ENCODE data around the gene TECPR2.

TECPR2 gene

DNA sequence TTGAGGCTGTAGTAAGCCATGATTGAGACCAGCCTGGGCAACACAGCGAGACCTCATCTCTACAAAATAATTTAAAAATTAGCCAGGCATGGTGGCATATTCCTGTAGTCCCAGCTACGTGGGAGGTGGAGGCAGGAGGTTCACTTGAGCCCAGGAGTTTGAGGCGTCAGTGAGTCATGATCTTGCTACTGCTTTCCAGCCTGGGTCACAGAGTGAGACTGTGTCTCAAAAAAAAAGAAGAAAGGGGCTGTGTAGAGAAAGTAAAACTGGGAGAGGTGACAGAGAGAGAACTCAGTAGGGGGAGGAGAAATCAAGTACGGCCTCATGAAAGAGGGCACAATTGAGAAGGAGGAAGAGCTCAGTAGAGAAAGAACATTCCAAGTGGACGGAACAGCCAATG, 12.4 kb downstream of the TECPR2 start:
- DNase-seq, result no peak

DNA sequence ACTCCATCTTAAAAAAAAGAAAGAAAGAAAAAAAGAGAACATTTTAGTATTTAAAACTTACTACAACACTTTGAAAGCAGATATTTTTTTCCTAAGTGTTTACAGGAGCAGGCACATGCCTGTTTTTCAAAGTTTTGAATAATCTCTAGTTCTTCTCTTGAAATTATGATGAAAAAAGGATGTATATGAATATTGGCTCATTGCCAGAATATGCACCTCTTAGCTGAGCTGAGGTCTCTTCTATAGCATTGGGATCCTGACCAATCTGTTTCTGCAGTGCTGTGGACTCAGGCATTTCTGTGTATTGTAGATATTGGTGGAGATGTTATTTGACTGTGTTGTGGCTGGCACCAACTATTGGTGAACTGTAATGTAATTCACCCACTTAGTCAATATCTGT, 15.0 kb downstream of the TECPR2 start:
- DNase-seq, result no peak

DNA sequence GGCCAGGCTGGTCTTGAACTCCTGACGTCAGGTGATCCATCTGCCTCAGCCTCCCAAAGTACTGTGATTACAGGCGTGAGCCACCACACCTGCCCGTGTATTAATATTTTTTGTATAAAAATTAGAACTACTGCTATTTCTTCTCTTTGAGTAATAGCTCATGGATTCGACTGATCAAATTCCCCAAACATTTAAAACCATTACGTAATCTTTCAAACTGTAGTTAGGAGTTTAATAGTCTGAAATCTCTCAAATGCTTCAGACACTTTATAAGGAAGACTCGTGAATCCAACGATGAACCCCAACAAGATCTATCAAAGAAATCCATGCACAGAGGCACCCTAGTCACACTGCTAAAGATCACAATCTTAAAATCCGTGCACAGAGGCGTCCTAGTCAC, 16.1 kb downstream of the TECPR2 start:
- DNase-seq, result no peak

DNA sequence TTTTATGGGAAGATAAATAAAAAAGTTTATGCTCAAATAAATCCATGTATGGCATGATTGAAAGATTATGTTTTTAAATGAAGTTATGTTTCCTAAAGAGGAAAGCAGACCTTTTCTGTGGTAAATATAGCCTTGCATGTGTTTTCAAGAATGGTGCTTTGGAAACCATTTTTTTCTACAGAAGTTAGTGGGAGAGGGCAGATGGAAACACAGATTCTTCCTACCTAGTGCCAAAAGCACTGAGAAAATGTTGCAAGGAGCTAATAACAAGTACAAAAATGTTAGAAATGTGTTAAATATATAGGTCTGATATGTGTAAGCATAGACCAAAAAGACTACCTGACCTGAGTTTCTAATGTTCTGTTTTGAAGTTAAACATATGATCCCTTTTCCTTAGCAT, 24.3 kb downstream of the TECPR2 start:
- no peak for DNase-seq

DNA sequence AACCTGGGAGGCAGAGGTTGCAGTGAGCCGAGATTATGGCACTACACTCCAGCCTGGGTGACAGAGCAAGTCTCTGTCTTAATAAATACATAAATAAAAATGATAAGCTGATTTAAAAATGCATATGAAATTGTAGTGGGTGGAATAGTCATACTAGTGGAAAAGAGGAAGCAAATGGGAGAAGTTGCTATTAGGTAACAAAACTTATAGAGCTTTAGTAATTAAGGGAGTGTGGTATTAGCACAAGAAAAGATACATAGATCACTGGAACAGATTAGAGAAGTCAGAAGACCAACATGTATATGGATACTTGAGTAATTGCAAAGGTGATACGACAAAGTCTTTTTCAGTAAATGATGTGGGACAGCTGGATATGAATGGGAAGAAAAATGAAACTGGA, 26.5 kb downstream of the TECPR2 start:
- DNase-seq, result no peak

DNA sequence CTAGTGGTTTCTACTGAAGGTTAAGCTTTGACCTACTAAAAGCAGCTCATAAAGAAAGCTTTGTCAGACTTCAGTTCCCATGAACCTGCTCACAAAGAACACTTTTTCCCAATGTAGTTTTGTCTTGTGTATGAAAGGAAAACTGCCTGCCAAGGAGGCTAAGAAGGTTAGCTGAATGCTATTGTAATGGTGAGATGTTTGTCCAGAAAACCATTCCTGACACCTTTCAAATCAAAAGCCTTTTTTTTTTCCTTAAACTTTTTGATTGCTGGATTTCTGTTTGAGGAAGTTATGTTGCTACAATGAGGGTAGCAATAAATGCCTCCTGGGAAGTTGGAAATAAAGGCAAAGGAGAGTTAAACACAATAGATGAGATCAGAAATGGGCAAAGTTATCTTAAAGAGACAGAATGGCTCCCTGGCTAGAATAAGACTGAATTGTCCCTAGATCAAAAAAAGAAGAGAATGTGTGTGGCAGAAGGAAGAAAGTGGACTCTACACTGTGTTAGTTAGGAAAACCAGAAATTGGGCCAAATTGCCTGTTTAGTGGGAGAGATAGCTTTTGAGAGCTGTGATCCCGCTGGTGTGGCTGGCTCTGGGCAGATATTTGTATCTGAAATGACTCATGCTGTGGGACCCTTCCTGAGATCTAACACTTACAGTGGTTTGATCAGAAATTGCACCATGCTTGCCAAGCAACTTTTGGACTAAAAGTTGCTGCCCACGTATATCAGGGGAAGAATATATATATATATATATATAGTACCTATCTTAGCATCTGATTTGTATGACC, 27.5 kb downstream of the TECPR2 start:
- no peak for DNase-seq

DNA sequence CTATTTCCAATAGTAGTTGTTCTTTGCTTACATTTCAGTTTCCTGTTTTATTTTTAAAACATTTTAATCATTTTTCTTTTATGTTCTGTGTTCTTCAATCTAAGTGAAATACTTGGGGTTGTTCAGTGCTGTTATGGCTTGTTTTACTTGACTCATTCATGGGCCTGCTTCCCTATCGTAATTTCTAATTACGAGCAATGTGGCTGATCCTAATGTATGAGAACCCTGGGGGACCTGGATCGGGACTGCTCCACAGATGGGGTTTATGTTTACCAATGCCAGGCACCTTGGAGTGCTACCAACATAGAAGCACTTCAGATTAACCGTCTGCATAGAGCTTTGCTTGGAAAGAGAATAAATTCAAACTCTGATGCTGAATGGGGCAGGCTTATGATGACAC, 29.8 kb downstream of the TECPR2 start:
- DNase-seq, result no peak

DNA sequence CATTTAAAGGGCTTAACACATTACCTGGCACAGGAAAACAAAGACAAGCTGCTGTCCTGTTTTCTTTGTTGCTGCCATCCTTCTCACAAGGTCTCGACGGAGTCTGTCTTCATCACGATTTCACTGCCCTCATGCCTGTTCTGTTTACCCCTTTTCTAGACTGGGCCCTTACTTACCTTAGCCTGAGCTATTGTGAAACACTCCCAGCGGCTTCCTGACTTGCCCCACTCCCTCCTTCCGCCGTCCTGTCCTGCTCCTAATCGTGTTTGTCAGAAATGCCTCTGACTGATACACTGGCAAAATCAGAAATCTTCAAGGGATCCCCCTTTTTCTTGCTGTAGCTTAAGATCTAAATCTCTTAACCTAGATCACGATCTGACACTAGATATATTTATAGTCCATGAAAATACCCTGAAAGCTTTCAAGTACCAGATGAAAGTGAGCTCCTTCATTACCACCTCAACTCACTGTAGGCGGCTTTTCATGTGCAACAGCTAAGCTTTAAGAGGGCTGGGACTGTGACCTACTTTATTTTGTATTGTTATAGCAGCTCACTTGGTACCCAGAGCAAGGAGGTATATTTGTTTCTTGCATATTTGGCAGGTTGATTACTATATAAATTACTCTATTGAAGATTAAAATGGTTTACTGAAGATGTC, 32.1 kb downstream of the TECPR2 start:
- no peak for DNase-seq

DNA sequence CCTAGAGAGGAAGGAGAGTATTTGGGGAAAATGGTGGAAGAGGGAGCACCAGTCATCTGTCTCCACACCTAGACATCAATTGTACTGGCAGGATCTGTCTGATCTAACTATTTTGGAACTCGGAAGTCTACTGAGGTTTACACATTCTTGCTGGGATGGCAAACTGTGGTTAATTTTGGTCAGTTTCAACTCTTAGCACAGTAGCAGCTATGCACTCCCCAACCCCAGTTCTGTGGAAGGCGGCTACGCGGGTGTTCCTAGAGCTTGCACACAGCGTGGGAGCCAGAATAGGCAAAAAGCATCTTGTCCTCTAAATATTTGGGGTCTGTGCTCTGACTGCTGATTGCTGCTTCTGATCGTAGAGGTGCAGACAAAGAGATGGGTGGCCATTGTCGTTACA, 33.8 kb downstream of the TECPR2 start:
- no peak for DNase-seq

DNA sequence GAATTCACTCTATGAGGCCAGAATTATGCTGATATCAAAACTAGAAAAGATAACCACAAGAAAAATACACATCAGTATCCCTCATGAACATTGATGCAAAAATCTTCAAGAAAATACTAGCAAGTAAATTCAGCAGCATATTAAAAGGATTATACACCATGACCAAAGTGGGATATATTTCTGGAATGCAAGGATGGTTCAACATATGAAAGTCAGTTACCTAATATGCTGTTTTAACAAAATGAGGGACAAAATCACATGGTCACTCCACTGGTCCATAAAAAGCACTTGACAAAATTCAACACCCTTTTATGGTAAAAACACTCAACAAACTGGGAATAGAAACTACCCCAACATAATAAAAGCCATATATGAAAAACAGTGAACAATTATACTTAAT, 40.3 kb downstream of the TECPR2 start:
- DNase-seq, result no peak

DNA sequence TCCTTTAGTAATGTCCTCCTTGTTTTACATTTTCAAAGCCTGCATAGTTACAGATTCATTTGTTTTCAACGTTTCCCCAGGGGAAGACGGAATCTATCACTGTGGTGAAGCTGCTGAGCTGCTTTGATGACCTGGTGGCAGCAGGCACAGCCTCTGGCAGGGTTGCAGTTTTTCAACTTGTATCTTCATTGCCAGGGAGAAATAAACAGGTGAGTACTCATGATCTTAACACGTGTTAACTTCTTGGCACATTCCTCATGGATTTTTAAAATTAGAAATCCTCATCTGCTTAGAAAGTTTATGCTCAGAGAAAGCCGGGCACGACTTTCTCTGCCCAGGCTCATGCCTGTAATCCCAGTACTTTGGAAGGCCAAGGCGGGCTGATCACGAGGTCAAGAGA, 44.5 kb downstream of the TECPR2 start:
- DNase-seq, result no peak

DNA sequence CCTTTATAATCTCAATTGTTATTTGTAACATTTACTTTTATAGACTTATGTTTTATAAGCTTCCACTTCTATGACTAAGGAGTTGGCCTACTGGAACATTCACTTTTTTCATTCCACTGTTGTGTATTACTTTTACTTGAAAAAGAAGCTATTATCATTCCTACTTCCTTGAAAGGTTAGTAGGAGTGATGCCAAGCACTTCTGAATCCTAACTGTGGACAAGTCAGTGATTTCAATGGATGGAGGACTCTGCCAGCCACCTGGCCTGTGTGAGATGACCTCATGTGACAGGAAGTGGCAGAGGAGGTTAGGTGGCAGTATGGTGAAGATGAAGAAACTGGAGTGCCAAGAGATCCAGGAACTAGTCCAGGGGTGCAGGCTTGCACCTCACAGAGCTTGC, 46.0 kb downstream of the TECPR2 start:
- no peak for DNase-seq

DNA sequence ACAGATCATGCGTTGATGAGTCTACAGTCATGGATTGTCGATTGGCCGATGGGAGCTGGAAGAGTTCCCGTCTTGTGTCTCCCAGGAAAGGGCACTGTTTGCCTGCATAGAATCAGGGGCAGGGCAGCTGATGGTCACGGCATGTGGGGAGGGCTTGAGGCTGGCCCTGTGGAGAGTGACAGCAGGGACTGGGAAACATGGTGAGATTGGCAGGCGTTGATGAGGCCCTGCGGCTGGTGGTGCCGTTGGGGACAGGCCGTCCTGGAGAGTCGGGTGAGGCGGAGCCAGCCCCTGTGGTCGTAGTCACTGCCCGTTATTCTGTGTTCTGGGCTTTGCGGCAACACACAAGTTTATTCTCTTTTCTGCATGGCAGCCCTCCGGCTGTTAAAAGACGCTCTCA, 52.9 kb downstream of the TECPR2 start:
- DNase-seq, result no peak

DNA sequence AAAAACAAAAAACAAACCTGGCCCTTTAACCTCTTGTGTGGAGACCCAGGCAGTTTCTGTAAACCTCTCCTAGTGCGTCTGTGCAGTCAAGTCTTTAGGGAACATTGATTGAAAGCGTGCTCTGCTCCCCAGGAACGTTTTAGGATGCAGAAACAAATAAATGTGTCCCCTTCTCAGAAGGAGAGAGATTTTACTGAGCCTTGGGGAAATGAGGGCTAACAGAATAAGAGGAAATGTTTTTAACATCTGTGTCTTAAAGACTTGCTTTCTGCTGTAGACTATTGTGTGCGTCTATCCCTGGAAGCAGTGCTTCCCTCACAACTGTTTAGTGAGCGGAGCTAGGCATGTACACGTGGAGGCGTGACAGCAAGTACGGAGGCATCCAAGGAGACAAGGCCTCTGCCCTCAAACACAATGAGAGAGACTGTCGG, 54.3 kb downstream of the TECPR2 start:
- peak; percentile 13 for DNase-seq

DNA sequence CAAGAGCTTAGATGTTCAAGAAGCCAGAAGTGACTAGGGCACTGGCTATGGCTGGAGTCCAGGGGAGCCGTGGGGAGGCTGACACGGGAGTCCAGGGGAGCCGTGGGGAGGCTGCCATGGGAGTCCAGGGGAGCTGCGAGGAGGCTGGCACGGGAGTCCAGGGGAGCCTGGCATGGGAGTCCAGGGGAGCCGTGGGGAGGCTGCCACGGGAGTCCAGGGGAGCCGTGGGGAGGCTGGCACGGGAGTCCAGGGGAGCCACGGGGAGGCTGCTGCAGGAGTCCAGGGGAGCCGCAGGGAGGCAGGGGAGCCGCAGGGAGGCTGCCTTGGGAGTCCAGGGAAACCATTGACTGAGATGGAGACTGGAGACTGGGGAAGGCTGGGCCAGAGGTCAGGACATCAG, 54.9 kb downstream of the TECPR2 start:
- DNase-seq, result no peak

DNA sequence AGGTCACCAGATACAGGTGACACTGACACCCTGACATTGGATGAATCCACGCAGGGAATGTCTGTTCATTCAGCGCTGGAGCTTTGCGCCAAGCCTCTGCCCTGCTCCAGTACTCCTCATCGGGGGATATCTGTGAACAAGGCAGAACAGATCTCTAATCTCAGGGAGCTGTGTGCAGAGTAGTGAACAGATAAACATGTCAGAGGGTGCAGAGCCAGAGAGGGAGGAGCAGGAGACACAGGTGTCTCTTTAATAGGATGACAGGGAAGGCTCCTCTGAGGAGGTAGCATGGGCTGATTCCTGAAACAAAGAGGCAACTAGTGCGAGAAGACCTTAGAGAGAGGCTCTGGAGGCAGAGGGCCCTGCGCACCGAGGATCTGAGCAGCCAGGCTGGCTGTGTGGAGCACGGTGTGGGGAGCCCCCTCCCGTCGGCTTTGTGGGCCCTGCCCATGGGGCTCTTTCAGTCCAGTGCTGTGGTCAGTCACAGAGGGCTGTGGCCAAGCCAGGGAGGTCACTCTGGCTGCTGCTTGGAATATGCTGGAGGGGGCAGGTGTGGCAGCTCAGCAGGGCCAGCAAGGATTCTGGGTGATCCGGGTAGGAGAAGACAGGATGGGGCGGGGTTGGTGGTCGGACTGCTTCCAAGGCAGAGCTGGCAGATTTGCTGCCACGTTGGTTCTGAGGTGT, 55.6 kb downstream of the TECPR2 start:
- DNase-seq, result no peak

DNA sequence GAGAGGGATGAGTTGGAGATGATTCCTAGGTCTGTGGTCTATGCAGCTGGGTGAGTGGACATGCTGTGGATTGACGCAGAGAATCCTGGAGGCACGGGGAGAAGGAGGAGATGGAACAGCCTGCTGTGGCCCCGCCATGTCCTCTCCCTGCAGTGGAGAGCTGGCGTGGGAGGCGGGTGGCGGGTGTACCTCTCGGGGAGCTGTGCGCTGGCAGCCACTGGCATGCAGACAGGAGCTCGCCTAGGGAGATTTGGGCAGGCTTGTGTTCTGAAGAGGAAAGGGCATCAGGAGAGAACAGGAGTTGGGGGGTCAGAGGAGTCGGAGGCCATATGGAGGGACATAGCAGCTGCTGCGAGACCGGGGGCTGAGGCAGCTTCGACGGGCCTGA, 56.1 kb downstream of the TECPR2 start:
- DNase-seq, result no peak

DNA sequence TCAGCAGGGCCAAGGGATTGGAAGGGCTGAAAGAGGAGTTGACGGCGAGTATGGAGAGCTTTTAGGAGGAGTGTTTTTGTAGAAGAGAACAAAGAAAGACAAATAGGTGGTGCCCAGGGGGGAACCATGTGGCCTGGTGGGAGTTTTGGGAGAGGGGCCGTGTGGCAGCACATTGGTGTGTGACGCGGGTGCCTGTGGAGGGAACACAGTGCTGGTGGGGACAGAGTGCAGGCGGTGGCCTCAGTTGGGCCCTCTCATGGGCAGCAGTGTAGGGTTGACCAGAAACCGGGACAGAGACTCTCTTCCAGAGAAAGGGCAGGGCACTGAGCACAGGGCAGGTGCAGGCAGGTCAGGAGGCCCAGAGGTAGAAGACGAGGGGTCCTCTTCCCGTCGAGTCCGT, 56.5 kb downstream of the TECPR2 start:
- no peak for DNase-seq

DNA sequence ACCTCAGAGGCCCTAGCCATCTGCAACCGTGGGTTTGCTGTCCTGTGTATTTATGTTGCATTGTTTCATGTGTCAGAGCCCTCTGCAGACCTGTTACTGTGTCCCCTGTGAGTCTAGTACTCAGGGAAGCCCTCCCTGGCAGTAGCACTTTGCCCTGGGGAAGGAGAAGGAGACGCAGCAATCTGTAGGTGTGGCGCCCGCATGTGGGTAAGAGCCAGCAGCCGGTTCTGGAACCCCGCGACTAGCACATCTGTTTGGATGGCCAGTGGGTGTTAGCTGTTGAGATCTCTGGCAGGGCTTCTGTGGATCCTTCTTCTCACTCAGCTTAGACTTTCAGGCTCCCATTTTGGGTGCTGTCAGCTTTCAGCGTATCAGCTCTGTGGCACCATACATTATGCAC, 57.0 kb downstream of the TECPR2 start:
- DNase-seq, result no peak

DNA sequence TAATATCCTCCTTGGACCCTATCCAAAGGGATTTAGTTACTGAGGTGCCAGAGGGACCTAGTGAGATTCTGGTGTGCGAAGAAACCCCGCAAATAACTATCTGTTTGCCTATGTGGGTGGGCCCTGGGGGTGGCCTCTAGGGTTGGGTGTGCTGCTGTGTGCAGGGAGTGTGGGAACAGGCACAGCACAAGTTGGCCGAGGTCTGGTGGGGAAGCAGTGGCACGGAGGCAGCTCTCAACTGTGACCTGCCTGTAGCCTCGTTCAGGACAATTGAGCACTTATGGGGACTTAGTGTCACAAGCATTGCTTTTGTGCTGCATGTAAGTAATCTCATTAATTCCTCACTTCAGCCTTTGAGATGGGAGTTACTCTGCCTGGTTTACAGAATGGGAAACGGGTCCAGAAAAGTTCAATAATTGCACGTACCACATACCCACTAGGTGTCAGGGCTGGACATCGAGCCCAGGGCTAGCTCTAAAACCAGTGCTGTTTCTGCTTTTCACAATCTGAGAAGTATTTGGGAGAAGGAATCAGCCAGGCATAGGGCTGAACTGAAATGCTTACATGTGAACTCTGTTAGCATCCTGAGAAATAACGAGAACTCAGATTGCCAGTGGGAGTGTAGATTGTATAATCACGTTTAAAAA, 58.8 kb downstream of the TECPR2 start:
- peak; percentile 23 for DNase-seq

DNA sequence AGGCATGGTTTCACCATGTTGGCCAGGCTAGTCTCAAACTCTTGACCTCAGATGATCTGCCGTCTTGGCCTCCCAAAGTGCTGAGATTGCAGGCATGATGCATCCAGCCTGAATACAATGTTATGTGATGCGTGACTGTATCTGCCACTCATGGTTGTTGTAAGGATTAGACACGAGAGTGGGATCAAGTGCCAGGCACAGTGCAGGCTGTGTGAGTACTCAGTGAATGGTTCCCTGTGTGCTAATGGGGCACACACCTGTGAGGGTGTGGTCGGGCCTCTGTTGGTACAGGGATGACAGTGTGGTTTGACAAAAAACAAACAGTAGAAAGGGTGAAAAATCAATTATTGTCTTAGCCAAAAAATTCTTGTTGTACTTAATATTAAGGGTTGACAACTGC, 61.8 kb downstream of the TECPR2 start:
- no peak for DNase-seq

DNA sequence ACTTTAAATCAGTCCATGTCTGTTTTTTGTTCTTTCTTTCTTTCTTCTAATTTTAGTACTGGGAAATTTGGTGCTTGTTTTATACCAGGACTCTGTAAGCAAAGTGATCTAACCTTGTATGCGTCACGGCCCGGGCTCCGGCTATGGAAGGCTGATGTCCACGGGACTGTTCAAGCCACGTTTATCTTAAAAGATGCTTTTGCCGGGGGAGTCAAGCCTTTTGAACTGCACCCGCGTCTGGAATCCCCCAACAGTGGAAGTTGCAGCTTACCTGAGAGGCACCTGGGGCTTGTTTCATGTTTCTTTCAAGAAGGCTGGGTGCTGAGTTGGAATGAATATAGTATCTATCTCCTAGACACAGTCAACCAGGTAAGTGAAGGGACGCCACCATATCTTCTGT, 62.2 kb downstream of the TECPR2 start:
- DNase-seq, result no peak

DNA sequence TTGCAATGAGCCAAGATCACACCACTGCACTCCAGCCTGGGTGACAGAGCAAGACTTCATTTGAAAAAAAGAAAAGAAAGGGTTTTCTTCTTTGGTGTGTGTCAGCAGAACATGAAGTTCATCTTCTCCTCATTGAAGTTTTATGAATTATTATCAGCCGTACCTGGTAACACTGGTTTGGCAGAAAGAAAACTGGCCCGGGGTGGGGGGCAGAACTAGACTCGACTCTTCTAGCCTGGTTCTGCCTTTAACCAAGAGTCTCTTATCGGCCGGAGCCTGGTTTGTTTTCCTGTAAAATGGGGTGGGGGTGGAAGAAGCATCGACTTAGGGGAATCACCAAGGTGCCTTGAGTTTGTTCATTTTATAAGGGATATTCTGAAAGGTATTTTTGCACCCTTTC, 64.1 kb downstream of the TECPR2 start:
- no peak for DNase-seq
